Fibroblast of lung (primary cell): ENCODE measurements around the gene USP9Y. TPM values are rescaled to one million over a fixed set of nuclear protein-coding genes. Genes with fewer than 3 reads are reported as not detected.

Source experiments
- DNase-seq, 2 donors: peaks; one replicate each; pipeline versions ENCODE4 v3.0.0 to v3.0.0-alpha.2; 2010; ENCODE audit warnings: low read depth in 2 of 2
- H2AFZ ChIP-seq: 2 replicates; pipeline ENCODE4 v1.5.1; 2012; ENCODE audit warnings: low read length, control low read depth, inconsistent platforms
- H3K27ac ChIP-seq: 2 replicates; pipeline ENCODE4 v1.5.1; 2011; ENCODE audit warnings: low read length, control low read depth; ENCODE audit not compliant: insufficient read depth
- H3K27me3 ChIP-seq: 2 replicates; pipeline ENCODE4 v1.5.1; 2011; ENCODE audit warnings: mild to moderate bottlenecking, low read length; ENCODE audit not compliant: control insufficient read depth, insufficient read depth
- H3K36me3 ChIP-seq: 2 replicates; pipeline ENCODE4 v1.5.1; 2011; ENCODE audit warnings: low read length; ENCODE audit not compliant: control insufficient read depth, insufficient read depth
- H3K4me1 ChIP-seq: 2 replicates; pipeline ENCODE4 v1.5.1; 2011; ENCODE audit warnings: low read length; ENCODE audit not compliant: control insufficient read depth, insufficient read depth; ENCODE audit errors: extremely low read depth
- H3K4me2 ChIP-seq: 2 replicates; pipeline ENCODE4 v1.5.1; 2011; ENCODE audit warnings: low read length, control low read depth; ENCODE audit not compliant: insufficient read depth; ENCODE audit errors: extremely low read depth
- H3K4me3 ChIP-seq, 4 experiments: fragments of 200-600 bp in 1 of 4; sonication (generic) in 1 of 4; replicated peaks in 1 of 4; 2 replicates each; pipeline ENCODE4 v1.5.1; 2011 to 2016; ENCODE audit warnings: low read length in 4 of 4, low read depth in 3 of 4, mild to moderate bottlenecking in 3 of 4, control low read depth in 2 of 4, inconsistent platforms in 1 of 4, mixed read lengths in 1 of 4; ENCODE audit not compliant: insufficient read depth in 1 of 4; ENCODE audit errors: control extremely low read depth in 1 of 4
- H3K79me2 ChIP-seq: 2 replicates; pipeline ENCODE4 v1.5.1; 2012; ENCODE audit warnings: mild to moderate bottlenecking, low read length, inconsistent platforms; ENCODE audit not compliant: control insufficient read depth, insufficient read depth
- H3K9ac ChIP-seq: 2 replicates; pipeline ENCODE4 v1.5.1; 2011; ENCODE audit warnings: mild to moderate bottlenecking, low read length, control low read depth; ENCODE audit not compliant: insufficient read depth
- H3K9me3 ChIP-seq: 2 replicates; pipeline ENCODE4 v1.5.1; 2012; ENCODE audit warnings: low read depth, low read length; ENCODE audit not compliant: control insufficient read depth, insufficient read depth
- H4K20me1 ChIP-seq: 2 replicates; pipeline ENCODE4 v1.5.1; 2011; ENCODE audit warnings: low read length; ENCODE audit not compliant: control insufficient read depth, insufficient read depth; ENCODE audit errors: extremely low read depth
- EZH2 ChIP-seq: IDR thresholded peaks from 2 replicates; pipeline ENCODE4 v1.5.1; 2012; ENCODE audit warnings: low read length, control low read depth, mild to moderate bottlenecking; ENCODE audit errors: missing control alignments
- polyA minus RNA-seq: library from RNA; depleted of rRNA, polyadenylated mRNA; stranded (reverse); fragments of >200 nt; gene quantifications from 2 replicates; pipeline ENCODE4 v1.2.3, GENCODE V29; 2011; ENCODE audit warnings: low replicate concordance
- polyA plus RNA-seq, 2 donors: library from polyadenylated mRNA; depleted of rRNA in 1 of 2; stranded (reverse) in 1 of 2; unstranded in 1 of 2; fragments of >200 nt; gene quantifications; 2 replicates each; pipeline ENCODE4 v1.2.1, GENCODE V29; 2011 to 2012; ENCODE audit warnings: missing spikeins in 1 of 2
- total RNA-seq: library from RNA; depleted of rRNA; stranded (reverse); fragments of >200 nt; gene quantifications from 2 replicates; pipeline ENCODE4 v1.2.1, GENCODE V29; 2014
- TF ChIP-seq, protein P1 (sequence below), 2 donors: IDR thresholded peaks in 1 of 2; conservative IDR thresholded peaks in 1 of 2; 1 replicate in 1 of 2; 2 replicates in 1 of 2; pipeline ENCODE4 v1.5.1; 2011 to 2012; ENCODE audit warnings: low read length in 2 of 2, control low read depth in 1 of 2, inconsistent platforms in 1 of 2, low read depth in 1 of 2, mild to moderate bottlenecking in 1 of 2

USP9Y gene, protein sequence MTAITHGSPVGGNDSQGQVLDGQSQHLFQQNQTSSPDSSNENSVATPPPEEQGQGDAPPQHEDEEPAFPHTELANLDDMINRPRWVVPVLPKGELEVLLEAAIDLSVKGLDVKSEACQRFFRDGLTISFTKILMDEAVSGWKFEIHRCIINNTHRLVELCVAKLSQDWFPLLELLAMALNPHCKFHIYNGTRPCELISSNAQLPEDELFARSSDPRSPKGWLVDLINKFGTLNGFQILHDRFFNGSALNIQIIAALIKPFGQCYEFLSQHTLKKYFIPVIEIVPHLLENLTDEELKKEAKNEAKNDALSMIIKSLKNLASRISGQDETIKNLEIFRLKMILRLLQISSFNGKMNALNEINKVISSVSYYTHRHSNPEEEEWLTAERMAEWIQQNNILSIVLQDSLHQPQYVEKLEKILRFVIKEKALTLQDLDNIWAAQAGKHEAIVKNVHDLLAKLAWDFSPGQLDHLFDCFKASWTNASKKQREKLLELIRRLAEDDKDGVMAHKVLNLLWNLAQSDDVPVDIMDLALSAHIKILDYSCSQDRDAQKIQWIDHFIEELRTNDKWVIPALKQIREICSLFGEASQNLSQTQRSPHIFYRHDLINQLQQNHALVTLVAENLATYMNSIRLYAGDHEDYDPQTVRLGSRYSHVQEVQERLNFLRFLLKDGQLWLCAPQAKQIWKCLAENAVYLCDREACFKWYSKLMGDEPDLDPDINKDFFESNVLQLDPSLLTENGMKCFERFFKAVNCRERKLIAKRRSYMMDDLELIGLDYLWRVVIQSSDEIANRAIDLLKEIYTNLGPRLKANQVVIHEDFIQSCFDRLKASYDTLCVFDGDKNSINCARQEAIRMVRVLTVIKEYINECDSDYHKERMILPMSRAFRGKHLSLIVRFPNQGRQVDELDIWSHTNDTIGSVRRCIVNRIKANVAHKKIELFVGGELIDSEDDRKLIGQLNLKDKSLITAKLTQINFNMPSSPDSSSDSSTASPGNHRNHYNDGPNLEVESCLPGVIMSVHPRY (N-terminal part only)
- total RNA-seq (21.8 TPM in 1 of 2 replicates, not detected in the other), polyA plus RNA-seq (39.6 TPM in 1 of 2 replicates, not detected in the other), polyA minus RNA-seq (16.1 TPM in 1 of 2 replicates, not detected in the other)
- polyA plus RNA-seq (2012): 14.9 TPM in 1 of 2 replicates, not detected in the other

DNA sequence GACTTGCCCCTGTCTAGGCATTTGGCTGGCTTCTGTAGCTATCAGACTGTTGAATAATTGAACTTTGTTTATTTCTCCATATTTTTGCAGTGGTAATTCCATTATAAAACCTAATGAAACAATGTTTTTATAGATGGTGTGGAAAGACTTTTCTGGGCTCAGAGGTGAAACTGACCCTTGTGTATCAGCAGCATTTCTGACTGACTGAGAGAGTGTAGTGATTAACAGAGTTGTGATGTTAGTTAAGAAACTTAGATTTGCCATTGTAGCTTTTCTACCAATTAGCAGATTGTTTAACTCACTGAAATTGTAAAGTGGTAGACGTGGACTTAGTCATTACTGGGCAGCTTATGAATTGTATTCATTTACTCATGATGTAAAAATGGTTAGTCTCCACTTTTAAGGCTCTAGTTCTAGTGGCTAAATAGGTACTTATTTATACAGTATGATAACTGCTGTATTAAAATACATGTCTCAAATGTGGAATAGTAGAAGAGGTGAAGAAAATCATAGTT, at the start of gene USP9Y:
Gene USP9Y (plus strand): TSS at position 51 of the 515 bp plus-strand sequence. CDS start 8,217 bp downstream, outside the sequence.
- Histone ChIP-seq H4K20me1 (no peaks in the 10 kb centered on the region), H2AFZ (no peak within 1 kb of the TSS), H3K79me2 (no peaks in the 10 kb centered on the region), H3K4me2 (no peak within 1 kb of the TSS), H3K27ac (no peak within 1 kb of the TSS), H3K9me3 (no peaks in the 10 kb centered on the region), H3K36me3 (no peaks in the 10 kb centered on the region), H3K9ac (no peak within 1 kb of the TSS), H3K27me3 (no peaks in the 10 kb centered on the region), H3K4me3 (no peak within 1 kb of the TSS), H3K4me1 (no peaks in the 10 kb centered on the region)
- TF ChIP-seq, protein P1, sequence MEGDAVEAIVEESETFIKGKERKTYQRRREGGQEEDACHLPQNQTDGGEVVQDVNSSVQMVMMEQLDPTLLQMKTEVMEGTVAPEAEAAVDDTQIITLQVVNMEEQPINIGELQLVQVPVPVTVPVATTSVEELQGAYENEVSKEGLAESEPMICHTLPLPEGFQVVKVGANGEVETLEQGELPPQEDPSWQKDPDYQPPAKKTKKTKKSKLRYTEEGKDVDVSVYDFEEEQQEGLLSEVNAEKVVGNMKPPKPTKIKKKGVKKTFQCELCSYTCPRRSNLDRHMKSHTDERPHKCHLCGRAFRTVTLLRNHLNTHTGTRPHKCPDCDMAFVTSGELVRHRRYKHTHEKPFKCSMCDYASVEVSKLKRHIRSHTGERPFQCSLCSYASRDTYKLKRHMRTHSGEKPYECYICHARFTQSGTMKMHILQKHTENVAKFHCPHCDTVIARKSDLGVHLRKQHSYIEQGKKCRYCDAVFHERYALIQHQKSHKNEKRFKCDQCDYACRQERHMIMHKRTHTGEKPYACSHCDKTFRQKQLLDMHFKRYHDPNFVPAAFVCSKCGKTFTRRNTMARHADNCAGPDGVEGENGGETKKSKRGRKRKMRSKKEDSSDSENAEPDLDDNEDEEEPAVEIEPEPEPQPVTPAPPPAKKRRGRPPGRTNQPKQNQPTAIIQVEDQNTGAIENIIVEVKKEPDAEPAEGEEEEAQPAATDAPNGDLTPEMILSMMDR (conservative IDR thresholded peaks at IDR 0.05 in 1 of 2, IDR thresholded peaks at IDR 0.05 in 1 of 2; ENCODE audit: low read depth in 1 of 2, low read length in 2 of 2): no peak
- DNase-seq: peak in 1 of 2 donors; percentile 3

DNA sequence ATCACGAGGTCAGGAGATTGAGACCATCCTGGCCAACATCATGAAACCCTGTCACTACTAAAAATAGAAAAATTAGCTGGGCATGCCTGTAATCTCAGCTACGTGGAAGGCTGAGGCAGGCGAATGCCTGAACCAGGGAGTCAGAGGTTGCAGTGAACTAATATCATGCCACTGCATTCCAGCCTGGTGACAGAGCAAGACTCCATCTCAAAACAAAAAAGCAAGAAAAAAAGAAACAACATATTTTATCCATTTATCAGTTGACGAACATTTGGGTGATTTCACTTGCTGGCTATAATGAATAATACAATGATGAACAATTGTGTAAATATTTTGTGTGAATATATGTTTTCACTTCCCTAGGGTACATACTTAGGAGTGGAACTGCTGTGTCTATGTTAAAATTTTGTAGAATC, 49.4 kb upstream of the USP9Y start:
- Histone ChIP-seq H3K79me2 (no peaks in the 10 kb centered on the region), H3K9ac (no peak overlapping the region)

More for the DNA sequence above, 49.4 kb upstream of the USP9Y start:
- Histone ChIP-seq H3K4me1 (no peaks in the 10 kb centered on the region), H2AFZ (no peak overlapping the region), H3K9me3 (no peaks in the 10 kb centered on the region), H4K20me1 (no peaks in the 10 kb centered on the region), H3K4me2 (no peak overlapping the region), H3K27ac (peak overlapping the region; percentile 54), H3K4me3 (no peak overlapping the region), H3K27me3 (no peaks in the 10 kb centered on the region), H3K36me3 (no peaks in the 10 kb centered on the region)
- peak in 1 of 2 donors; percentile 80 for DNase-seq
- TF ChIP-seq EZH2: no peak
- TF ChIP-seq, protein P1 (conservative IDR thresholded peaks at IDR 0.05 in 1 of 2, IDR thresholded peaks at IDR 0.05 in 1 of 2; ENCODE audit: low read depth in 1 of 2, low read length in 2 of 2): no peak
